NCI-H1048 (cell line): Measurements from ENCODE around the gene GPR160.
"Not testable (repeated sequence)": the region's sequence is repeated elsewhere in the genome, so short reads cannot be mapped to it uniquely, and the experiment has no call there.

Source experiments
- DNase-seq: peaks from one replicate; lab custom pipeline; 2025; lab: John Stamatoyannopoulos, UW

The GPR160 gene

GRCh38 chr3:170037463-170038433 lies at the start of gene GPR160:
GPR160 (plus strand) TSS chr3:170037995; CDS start chr3:170083973, 45,978 bp downstream.
- DNase-seq: peak; percentile 43

- no peak for DNase-seq
These were observed 47.4 kb upstream of the GPR160 start for GRCh38 chr3:169990431-169990830.

- no peak for DNase-seq
These were observed 45.6 kb upstream of the GPR160 start for GRCh38 chr3:169992156-169992555.

- no peak for DNase-seq
These were observed 45.0 kb upstream of the GPR160 start for GRCh38 chr3:169992781-169993180.

GRCh38 chr3:169993761-169994160 lies 44.0 kb upstream of the GPR160 start:
- no peak for DNase-seq

GRCh38 chr3:169996063-169996462 lies 41.7 kb upstream of the GPR160 start:
- no peak for DNase-seq

- DNase-seq: no peak
These were observed 39.1 kb upstream of the GPR160 start for GRCh38 chr3:169998668-169999131.

- DNase-seq: no peak
These were observed 38.4 kb upstream of the GPR160 start for GRCh38 chr3:169999433-169999832.

GRCh38 chr3:170000051-170000450 lies 37.7 kb upstream of the GPR160 start:
- no peak for DNase-seq

GRCh38 chr3:170002231-170002630 lies 35.6 kb upstream of the GPR160 start:
- DNase-seq: no peak

- no peak for DNase-seq
These were observed 34.9 kb upstream of the GPR160 start for GRCh38 chr3:170002879-170003278.

GRCh38 chr3:170003881-170004356 lies 33.9 kb upstream of the GPR160 start:
- DNase-seq: no peak

- DNase-seq: no peak
These were observed 30.6 kb upstream of the GPR160 start for GRCh38 chr3:170007031-170007663.

- DNase-seq: no peak
These were observed 27.3 kb upstream of the GPR160 start for GRCh38 chr3:170010498-170010897.

- no peak for DNase-seq
These were observed 25.0 kb upstream of the GPR160 start for GRCh38 chr3:170012683-170013400.

GRCh38 chr3:170016057-170016456 lies 21.7 kb upstream of the GPR160 start:
- DNase-seq: no peak

GRCh38 chr3:170019306-170019705 lies 18.5 kb upstream of the GPR160 start:
- not testable (repeated sequence) for DNase-seq

GRCh38 chr3:170021083-170021482 lies 16.7 kb upstream of the GPR160 start:
- DNase-seq: no peak

GRCh38 chr3:170022336-170022735 lies 15.5 kb upstream of the GPR160 start:
- DNase-seq: no peak

GRCh38 chr3:170023165-170023564 lies 14.6 kb upstream of the GPR160 start:
- no peak for DNase-seq

GRCh38 chr3:170024581-170024980 lies 13.2 kb upstream of the GPR160 start:
- no peak for DNase-seq
